ENCODE data around the gene ZBTB2. TPM values are rescaled to one million over a fixed set of nuclear protein-coding genes. Genes with fewer than 3 reads are reported as not detected.

ZBTB2 gene
- total RNA-seq (2014; rRNA removed; shearing (Covaris generic)): 20.3 TPM in 2 replicates

GRCh38 chr6:151391471-151392413 is at the start of gene ZBTB2:
ZBTB2 (minus strand) TSS chr6:151391559; CDS start chr6:151373637, 17,922 bp downstream.
- DNase-seq (ENCODE audit: low spot score): peak; percentile 65

GRCh38 chr6:151440930-151441329 is 49.6 kb upstream of the ZBTB2 start:
- DNase-seq (ENCODE audit: low spot score): no peak

- no peak for DNase-seq (ENCODE audit: low spot score)
These were observed 49.1 kb upstream of the ZBTB2 start for GRCh38 chr6:151440498-151440897.

GRCh38 chr6:151437401-151437800 is 46.0 kb upstream of the ZBTB2 start:
- DNase-seq (ENCODE audit: low spot score): no peak

- no peak for DNase-seq (ENCODE audit: low spot score)
These were observed 45.4 kb upstream of the ZBTB2 start for GRCh38 chr6:151436802-151437201.

GRCh38 chr6:151436300-151436699 is 44.9 kb upstream of the ZBTB2 start:
- DNase-seq (ENCODE audit: low spot score): no peak

GRCh38 chr6:151434369-151434768 is 43.0 kb upstream of the ZBTB2 start:
- DNase-seq (ENCODE audit: low spot score): no peak

- DNase-seq (ENCODE audit: low spot score): no peak
These were observed 41.3 kb upstream of the ZBTB2 start for GRCh38 chr6:151432651-151433050.

- no peak for DNase-seq (ENCODE audit: low spot score)
These were observed 40.0 kb upstream of the ZBTB2 start for GRCh38 chr6:151431337-151431736.

- no peak for DNase-seq (ENCODE audit: low spot score)
These were observed 39.5 kb upstream of the ZBTB2 start for GRCh38 chr6:151430886-151431285.

- no peak for DNase-seq (ENCODE audit: low spot score)
These were observed 36.9 kb upstream of the ZBTB2 start for GRCh38 chr6:151428093-151428735.

GRCh38 chr6:151425561-151425960 is 34.2 kb upstream of the ZBTB2 start:
- DNase-seq (ENCODE audit: low spot score): no peak

GRCh38 chr6:151422981-151423380 is 31.6 kb upstream of the ZBTB2 start:
- DNase-seq (ENCODE audit: low spot score): no peak

- no peak for DNase-seq (ENCODE audit: low spot score)
These were observed 26.1 kb upstream of the ZBTB2 start for GRCh38 chr6:151417477-151417876.

GRCh38 chr6:151414641-151415260 is 23.4 kb upstream of the ZBTB2 start:
- DNase-seq (ENCODE audit: low spot score): no peak

- DNase-seq (ENCODE audit: low spot score): no peak
These were observed 22.2 kb upstream of the ZBTB2 start for GRCh38 chr6:151413372-151414145.

- no peak for DNase-seq (ENCODE audit: low spot score)
These were observed 21.6 kb upstream of the ZBTB2 start for GRCh38 chr6:151412909-151413308.

- no peak for DNase-seq (ENCODE audit: low spot score)
These were observed 18.3 kb upstream of the ZBTB2 start for GRCh38 chr6:151409679-151410078.

GRCh38 chr6:151409260-151409659 is 17.9 kb upstream of the ZBTB2 start:
- no peak for DNase-seq (ENCODE audit: low spot score)

GRCh38 chr6:151408858-151409257 is 17.5 kb upstream of the ZBTB2 start:
- no peak for DNase-seq (ENCODE audit: low spot score)

GRCh38 chr6:151403919-151404308 is 12.6 kb upstream of the ZBTB2 start:
- DNase-seq (ENCODE audit: low spot score): no peak

- no peak for DNase-seq (ENCODE audit: low spot score)
These were observed 10.9 kb upstream of the ZBTB2 start for GRCh38 chr6:151402228-151402627.

Data from HT-29 (cell line).